Prostate gland (tissue), 2 donors: Measurements from ENCODE around the gene GJA10. TPM values are rescaled to one million over a fixed set of nuclear protein-coding genes. Genes with fewer than 3 reads are reported as not detected.

Experiments
- DNase-seq: peaks from one replicate; pipeline ENCODE4 v3.0.0-alpha.2; 2019; ENCODE audit warnings: low spot score
- H3K27ac ChIP-seq, 2 donors: fragments of 200-600 bp; sonication (generic); 2 replicates each; pipeline ENCODE4 v1.5.1; 2017 to 2019
- H3K27me3 ChIP-seq: fragments of 200-600 bp; sonication (generic); replicated peaks from 2 replicates; pipeline ENCODE4 v1.5.1; 2019; ENCODE audit not compliant: insufficient read depth
- H3K36me3 ChIP-seq, 2 donors: fragments of 200-600 bp; sonication (generic); 1 replicate in 1 of 2; 2 replicates in 1 of 2; pipeline versions ENCODE4 v1.5.1 to v1.8.1; 2017 to 2019
- H3K4me1 ChIP-seq: fragments of 200-600 bp; sonication (generic); replicated peaks from 2 replicates; pipeline ENCODE4 v1.5.1; 2019
- H3K4me3 ChIP-seq, 2 donors: fragments of 200-600 bp; sonication (generic); 2 replicates each; pipeline ENCODE4 v1.5.1; 2017 to 2019
- H3K9me3 ChIP-seq: fragments of 200-600 bp; sonication (generic); 2 replicates; pipeline ENCODE4 v1.5.1; 2017
- CTCF ChIP-seq, 4 experiments: fragments of 200-600 bp in 2 of 4; fragments of 450-650 bp in 2 of 4; sonication (generic) in 2 of 4; IDR thresholded peaks; 1 replicate in 3 of 4; 2 replicates in 1 of 4; pipeline ENCODE4 v1.5.1; 2016 to 2019; ENCODE audit warnings: antibody characterized with exemption in 4 of 4, mild to moderate bottlenecking in 2 of 4, moderate library complexity in 2 of 4
- POLR2A ChIP-seq: fragments of 450-650 bp; IDR thresholded peaks from one replicate; pipeline ENCODE4 v1.6.1; 2016; ENCODE audit warnings: antibody characterized with exemption, mild to moderate bottlenecking
- POLR2AphosphoS5 ChIP-seq: sonication (generic); formaldehyde crosslinking; IDR thresholded peaks from one replicate; pipeline ENCODE4 v1.6.1; 2017; ENCODE audit warnings: antibody characterized with exemption
- WGBS: methylation state at CpG from one replicate; pipeline ENCODE4 v1.1.5; 2018; 5-methylcytosine and 5-hydroxymethylcytosine counted together
- intact Hi-C: fragments of 100-400 bp; cut with DNase I; formaldehyde crosslinking; loops from one replicate; pipeline ENCODE4 v1.14.2; 2022
- total RNA-seq, 2 donors: library from RNA; depleted of rRNA; stranded (reverse); fragments of >200 nt; gene quantifications; one replicate each; pipeline ENCODE4 v1.1.0, GENCODE V29; 2016

Gene GJA10
- total RNA-seq, 2 donors from 2014 or later: not detected

- Histone ChIP-seq H3K27me3 (no peaks in the 10 kb centered on the region), H3K4me1 (no peaks in the 10 kb centered on the region), H3K9me3 (no peaks in the 10 kb centered on the region), H3K36me3 (no peaks in the 10 kb centered on the region), H3K27ac (no peak overlapping the region), H3K4me3 (no peak overlapping the region)
- DNase-seq: no peak
- TF ChIP-seq POLR2AphosphoS5 (no peak), POLR2A (no peak), CTCF (IDR thresholded peaks at IDR 0.05) (no peak)
- intact Hi-C loops: no loop called here
- 79% methylated on average over 6 of the region's 6 CpGs for WGBS
Observed at GRCh38 chr6:89921197-89921596, 26.9 kb downstream of the GJA10 start.

GRCh38 chr6:89921691-89922090 lies 27.4 kb downstream of the GJA10 start:
- TF ChIP-seq CTCF (IDR thresholded peaks at IDR 0.05): no peak
- TF ChIP-seq POLR2AphosphoS5: no peak
- no peak for TF ChIP-seq POLR2A
- intact Hi-C loops: no loop called here
- Histone ChIP-seq H3K36me3 (no peaks in the 10 kb centered on the region), H3K4me1 (no peaks in the 10 kb centered on the region), H3K4me3 (no peak overlapping the region), H3K27ac (no peak overlapping the region), H3K9me3 (no peaks in the 10 kb centered on the region), H3K27me3 (no peaks in the 10 kb centered on the region)
- 95% methylated on average over 10 of the region's 10 CpGs for WGBS
- DNase-seq: no peak

- intact Hi-C loops: no loop called here
- no peak for TF ChIP-seq POLR2A
- TF ChIP-seq POLR2AphosphoS5: no peak
- no peak for TF ChIP-seq CTCF (IDR thresholded peaks at IDR 0.05)
- DNase-seq: no peak
- H3K27me3 ChIP-seq: no peaks in the 10 kb centered on the region
- WGBS: 71% methylated on average over 5 of the region's 5 CpGs
- H3K27ac ChIP-seq: no peak overlapping the region
- no peaks in the 10 kb centered on the region for H3K36me3 ChIP-seq
- no peaks in the 10 kb centered on the region for H3K4me1 ChIP-seq
- H3K9me3 ChIP-seq: no peaks in the 10 kb centered on the region
- no peak overlapping the region for H3K4me3 ChIP-seq
Observed at GRCh38 chr6:89924231-89924630, 30.0 kb downstream of the GJA10 start.

- intact Hi-C loops: no loop called here
- TF ChIP-seq POLR2A (no peak), CTCF (IDR thresholded peaks at IDR 0.05) (no peak), POLR2AphosphoS5 (no peak)
- Histone ChIP-seq H3K9me3 (no peaks in the 10 kb centered on the region), H3K27ac (no peak overlapping the region), H3K4me3 (no peak overlapping the region), H3K4me1 (no peaks in the 10 kb centered on the region), H3K36me3 (no peaks in the 10 kb centered on the region), H3K27me3 (no peaks in the 10 kb centered on the region)
- DNase-seq: no peak
- 83% methylated on average over 2 of the region's 2 CpGs for WGBS
Observed at GRCh38 chr6:89925826-89926225, 31.6 kb downstream of the GJA10 start.

GRCh38 chr6:89927264-89927663 lies 33.0 kb downstream of the GJA10 start:
- Histone ChIP-seq H3K4me1 (no peaks in the 10 kb centered on the region), H3K36me3 (no peaks in the 10 kb centered on the region), H3K27ac (no peak overlapping the region), H3K4me3 (no peak overlapping the region), H3K9me3 (no peaks in the 10 kb centered on the region), H3K27me3 (no peaks in the 10 kb centered on the region)
- 96% methylated on average over 5 of the region's 5 CpGs for WGBS
- intact Hi-C loops: no loop called here
- no peak for DNase-seq
- TF ChIP-seq POLR2AphosphoS5 (no peak), POLR2A (no peak), CTCF (IDR thresholded peaks at IDR 0.05) (no peak)
